Astrocyte (in vitro differentiated cells and primary cell): ENCODE data around the gene RILPL1.

ENCODE experiments used
- CTCF ChIP-seq: IDR thresholded peaks from 2 replicates; pipeline ENCODE4 v1.5.1; 2011; ENCODE audit warnings: low read depth, mild to moderate bottlenecking, inconsistent platforms, low read length, moderate library complexity; ENCODE audit not compliant: insufficient read depth
- EZH2 ChIP-seq: IDR thresholded peaks from 2 replicates; pipeline ENCODE4 v1.6.1; 2012; ENCODE audit warnings: mild to moderate bottlenecking, low read length, inconsistent platforms; ENCODE audit not compliant: insufficient read depth

GRCh38 chr12:123576611-123577010, 43.1 kb upstream of the RILPL1 start:
- TF ChIP-seq CTCF (no peak), EZH2 (no peak)
